Stimulated activated CD8-positive, alpha-beta memory T cell treated with anti-CD3 and anti-CD28 coated beads, Interleukin-7, amount 100 ng/mL, for 48 hours (primary cell): ENCODE measurements around the gene WDR70.

Experiments
- DNase-seq, 2 donors: peaks; one replicate each; pipeline ENCODE4 v3.0.0-alpha.2; 2020; ENCODE audit warnings: low read depth in 1 of 2; ENCODE audit errors: extremely low read depth in 1 of 2

The WDR70 gene

DNA sequence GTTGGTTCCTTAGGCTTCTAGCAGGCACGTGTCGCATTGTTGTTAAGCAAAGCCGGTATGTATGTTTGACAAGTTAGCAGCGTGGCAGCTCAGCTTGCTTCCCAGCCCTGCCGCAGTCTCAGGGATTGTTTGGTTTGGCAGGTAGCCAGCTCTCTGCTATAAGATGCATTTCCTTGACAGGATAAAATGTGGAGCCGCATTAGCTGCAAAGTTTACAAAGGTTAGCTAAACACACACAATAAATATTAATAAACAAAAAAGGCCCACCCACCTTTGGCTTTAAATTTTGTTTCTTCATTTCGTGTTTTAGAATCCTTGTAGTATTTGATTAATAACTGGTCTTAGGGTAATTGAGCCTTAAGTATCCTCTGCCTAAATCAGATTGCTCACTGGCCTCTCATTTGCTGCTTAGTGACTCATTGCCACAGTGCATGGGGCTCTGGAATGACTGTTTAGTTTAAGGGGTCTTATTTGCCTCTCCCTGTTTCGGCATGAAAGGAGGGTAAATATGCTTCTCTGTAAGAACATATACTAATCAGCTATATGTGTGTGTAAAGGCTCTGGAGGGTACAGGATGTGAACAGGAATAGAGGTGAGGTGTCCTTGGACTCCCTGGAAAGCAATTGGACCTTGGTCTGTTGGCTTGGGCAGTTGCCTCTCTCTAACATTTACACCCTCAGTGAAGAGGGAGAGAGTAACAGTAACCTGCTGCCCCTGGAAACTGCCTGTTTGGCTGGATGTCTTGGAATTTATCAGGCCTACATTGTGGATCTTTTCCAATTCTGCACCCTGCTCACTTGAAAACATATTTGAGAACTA is 338.7 kb downstream of the WDR70 start:
- DNase-seq, result no peak

- no peak for DNase-seq
Observed at GRCh38 chr5:37720550-37720952, 341.4 kb downstream of the WDR70 start.

GRCh38 chr5:37721447-37721871 is 342.3 kb downstream of the WDR70 start:
- DNase-seq, result peak in 1 of 2 donors; percentile 40

DNA sequence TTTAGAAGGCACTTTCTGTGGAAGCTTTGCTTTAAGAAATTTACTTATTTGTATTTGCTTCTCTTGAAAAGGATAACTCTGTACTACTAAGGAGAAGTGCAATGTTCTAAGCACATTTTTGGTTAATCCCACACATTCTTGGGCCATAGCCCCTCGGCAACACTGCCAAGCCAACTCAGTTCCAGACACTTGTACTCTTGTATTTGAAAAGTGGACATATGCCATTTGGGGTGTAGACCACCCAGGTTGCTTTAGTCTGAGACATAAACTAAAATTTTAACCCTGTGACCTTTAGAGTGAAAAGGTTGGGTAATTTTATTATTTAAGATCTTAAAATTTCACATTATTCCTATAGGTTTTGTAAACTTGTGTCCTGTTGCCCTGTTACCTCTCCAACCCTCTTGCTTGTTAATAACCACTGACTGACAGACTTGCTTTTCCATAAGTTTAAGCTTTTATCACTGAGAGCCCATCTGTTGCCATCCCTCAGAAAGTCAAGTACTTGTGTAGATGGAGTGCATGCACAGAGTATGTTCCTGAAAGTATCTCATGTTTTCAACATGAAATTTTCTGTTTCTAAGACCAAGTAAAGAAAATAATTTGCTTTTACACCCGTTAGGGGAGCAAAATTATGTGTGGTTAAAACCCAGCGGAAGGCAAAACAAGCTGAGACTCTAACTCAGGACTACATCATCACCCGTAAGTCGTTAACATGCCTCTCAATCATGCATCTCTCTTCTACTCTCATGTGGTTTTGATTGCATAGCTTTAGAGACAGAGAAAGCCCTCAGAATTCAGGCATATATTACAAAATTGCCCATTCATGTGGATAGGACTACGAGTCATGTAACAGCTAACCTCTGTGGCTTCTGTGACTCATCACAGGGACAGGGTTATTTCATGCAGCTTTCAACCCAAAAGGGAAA is 343.4 kb downstream of the WDR70 start:
- peak in 1 of 2 donors; percentile 43 for DNase-seq

GRCh38 chr5:37723162-37723961 is 344.2 kb downstream of the WDR70 start:
- DNase-seq, result no peak

GRCh38 chr5:37724395-37725125 is 345.4 kb downstream of the WDR70 start:
- no peak for DNase-seq

DNA sequence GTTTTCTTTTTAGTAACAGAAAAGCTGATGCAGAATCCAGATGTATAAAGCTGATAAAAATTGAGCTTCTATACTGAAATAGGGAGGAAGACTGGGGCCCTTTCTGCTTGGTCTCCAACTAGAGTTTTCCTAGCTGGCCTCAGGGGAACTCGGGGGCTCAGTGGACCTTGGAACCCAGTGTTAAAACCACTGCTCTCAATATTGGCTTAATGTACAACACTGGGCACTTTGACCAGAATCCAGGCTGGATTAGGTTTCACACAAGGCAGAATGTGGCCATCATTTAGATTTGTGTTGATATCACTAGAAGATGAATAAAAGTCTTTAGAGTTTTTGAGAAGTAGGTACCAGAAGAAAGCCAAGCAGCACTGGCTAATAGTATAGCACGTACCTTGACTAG is 346.1 kb downstream of the WDR70 start:
- DNase-seq, result no peak

DNA sequence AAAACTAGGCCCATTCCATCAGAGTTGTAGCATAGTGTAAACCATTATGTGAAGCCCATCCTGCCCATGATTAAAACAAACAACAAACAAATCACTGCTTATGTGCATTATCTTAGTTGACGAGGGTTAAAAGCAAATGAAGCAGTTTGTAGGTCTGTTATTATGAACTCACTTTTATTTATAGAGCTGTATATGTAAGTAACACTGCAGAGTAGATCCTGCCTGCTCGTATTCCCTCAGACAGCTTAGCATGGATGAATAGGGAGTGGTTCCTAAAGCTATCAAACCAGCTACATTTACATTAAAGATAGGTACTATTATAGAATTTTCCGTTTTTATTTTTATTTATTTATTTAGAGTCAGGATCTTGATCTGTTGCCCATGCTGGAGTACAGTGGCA is 348.1 kb downstream of the WDR70 start:
- no peak for DNase-seq

DNA sequence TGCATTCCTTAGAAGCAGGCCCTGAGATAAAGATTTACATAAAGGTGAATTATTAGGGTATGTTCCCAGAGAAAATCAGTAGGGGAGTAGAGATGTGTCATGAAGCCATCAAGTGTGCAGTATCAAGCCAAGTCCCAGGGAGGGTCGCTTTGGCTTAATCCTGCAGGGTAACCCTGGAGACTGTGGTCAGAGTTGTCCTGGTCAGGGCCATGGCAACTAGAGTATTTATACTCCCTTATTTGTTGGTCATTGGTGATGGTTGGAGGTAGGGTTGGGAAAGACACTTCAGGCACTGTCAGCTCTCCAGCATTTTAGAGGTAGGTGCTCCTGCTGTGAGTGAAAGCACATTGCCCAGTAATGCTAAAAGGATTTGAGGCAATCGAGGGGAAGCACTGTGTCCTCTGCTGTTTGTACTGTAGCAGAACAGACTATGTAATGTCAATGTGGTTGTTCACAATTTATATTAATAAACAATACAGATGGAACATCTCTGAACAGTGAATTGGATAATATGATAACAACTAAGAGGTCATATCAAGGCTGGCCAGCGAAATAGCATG is 351.9 kb downstream of the WDR70 start:
- DNase-seq, result no peak

- no peak for DNase-seq
Observed at GRCh38 chr5:37734114-37734513, 355.0 kb downstream of the WDR70 start.

- no peak for DNase-seq
Observed at GRCh38 chr5:37735649-37736347, 356.7 kb downstream of the WDR70 start.

GRCh38 chr5:37736397-37736796 is 357.3 kb downstream of the WDR70 start:
- no peak for DNase-seq

DNA sequence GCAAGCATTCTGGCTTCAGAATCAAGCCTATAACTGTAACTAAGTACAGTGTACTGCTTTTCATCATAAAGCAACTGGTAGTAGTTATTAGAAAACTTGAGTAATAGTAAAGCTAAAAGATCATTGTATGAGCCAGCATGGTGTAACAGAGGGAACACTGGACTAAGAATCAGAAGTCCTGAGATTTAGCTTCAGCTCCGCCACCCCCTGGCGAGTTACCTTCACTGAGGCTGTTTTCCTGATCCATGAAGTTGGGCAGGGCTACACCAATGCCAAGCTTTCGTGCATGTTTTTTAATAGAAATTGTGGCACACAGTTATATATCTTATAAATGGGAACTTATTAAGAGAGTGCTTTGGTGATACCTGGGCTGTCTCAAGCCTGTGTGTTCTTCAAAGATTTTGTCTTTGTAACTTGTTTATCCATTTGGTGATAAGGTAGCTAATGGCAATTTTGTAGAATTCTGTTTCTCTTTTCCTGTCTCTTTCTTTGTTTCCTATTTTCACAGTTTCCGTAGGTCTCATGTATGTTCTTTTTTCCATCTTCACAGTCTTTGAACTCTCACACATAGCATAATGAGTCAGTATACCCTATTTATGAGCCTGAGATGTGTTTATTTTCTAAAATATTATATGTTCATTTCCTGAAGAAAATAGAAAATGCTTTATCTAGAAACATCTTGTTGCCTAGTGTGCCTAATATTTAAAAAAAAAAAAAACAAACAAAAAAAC is 358.4 kb downstream of the WDR70 start:
- DNase-seq, result no peak

GRCh38 chr5:37738057-37738691 is 359.1 kb downstream of the WDR70 start:
- DNase-seq, result no peak

- no peak for DNase-seq
Observed at GRCh38 chr5:37738865-37739488, 359.9 kb downstream of the WDR70 start.

GRCh38 chr5:37739817-37740261 is 360.7 kb downstream of the WDR70 start:
- DNase-seq, result no peak

DNA sequence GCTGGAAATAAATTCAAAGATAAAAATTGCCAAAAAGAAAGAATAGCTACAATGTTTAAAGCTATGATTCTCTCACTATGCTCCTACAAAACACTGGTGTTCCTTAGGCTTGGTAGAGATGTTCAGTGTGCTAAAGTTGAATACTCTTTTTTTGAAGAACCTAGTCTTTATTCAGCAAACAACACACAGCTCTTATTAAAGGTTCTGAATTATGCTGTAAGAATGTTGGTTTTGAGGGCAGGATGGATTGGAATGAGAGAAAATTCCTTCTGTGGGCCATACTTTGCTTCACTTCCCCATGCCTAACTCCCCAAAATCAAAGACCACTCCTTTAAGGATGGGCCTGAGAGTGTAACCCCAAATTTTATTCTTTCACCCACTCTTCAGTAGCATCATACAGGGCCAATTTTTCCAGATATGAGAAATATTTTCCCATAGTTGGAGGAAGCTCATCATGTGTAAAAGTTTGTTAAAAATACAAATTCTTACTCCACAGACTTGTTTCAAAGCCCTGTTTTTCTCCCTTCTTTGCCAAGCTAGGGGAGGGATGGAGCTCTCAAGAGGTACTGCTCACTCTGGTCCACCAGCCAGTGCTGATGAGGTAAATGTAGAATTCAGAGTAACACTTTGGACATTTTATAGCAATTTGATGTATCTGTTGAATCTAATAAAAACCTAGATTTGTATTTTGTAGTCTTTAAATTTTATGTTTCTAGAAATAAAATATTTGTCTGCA is 361.4 kb downstream of the WDR70 start:
- no peak for DNase-seq
